PC-3 (cell line): ENCODE measurements around the gene PTPRD. TPM values are rescaled to one million over a fixed set of nuclear protein-coding genes. Genes with fewer than 3 reads are reported as not detected.

ENCODE experiments used
- ATAC-seq: fragments of 200-7000 bp; cut with Tn5 transposase; 2 replicates; pipeline ENCODE4 v1.9.1; 2020; ENCODE audit warnings: mild to moderate bottlenecking, moderate library complexity
- BruUV-seq: library from RNA; stranded (reverse); fragments of 400-500 nt; replicated peaks from 2 replicates; lab custom pipeline; 2021; lab: Mats Ljungman, UMichigan
- CTCF ChIA-PET: fragments of 300-600 bp; sonication (Branson Sonifier 250); formaldehyde crosslinking; loops from one replicate; lab custom pipeline; 2022; ENCODE audit warnings: antibody characterized with exemption; lab: Charles Lee
- POLR2A ChIA-PET: fragments of 300-600 bp; sonication (Branson Sonifier 250); formaldehyde crosslinking; loops from one replicate; lab custom pipeline; 2022; ENCODE audit warnings: antibody characterized with exemption; ENCODE audit not compliant: unreplicated experiment; lab: Charles Lee
- DNase-seq: peaks from one replicate; pipeline ENCODE4 v3.0.0-alpha.2; 2015
- H2AFZ ChIP-seq: fragments of 300-600 bp; sonication (generic); 2 replicates; pipeline ENCODE4 v1.6.0; 2016; ENCODE audit warnings: antibody characterized with exemption, low read length
- H3F3A ChIP-seq: fragments of 300-600 bp; sonication (generic); one replicate; pipeline ENCODE4 v1.6.0; 2017; ENCODE audit warnings: antibody characterized with exemption, low read length, control low read depth, mild to moderate bottlenecking; ENCODE audit not compliant: unreplicated experiment
- H3K27ac ChIP-seq: fragments of 300-600 bp; sonication (generic); 2 replicates; pipeline ENCODE4 v1.5.1; 2016; ENCODE audit warnings: mild to moderate bottlenecking, low read length
- H3K27me3 ChIP-seq: fragments of 300-600 bp; sonication (generic); 2 replicates; pipeline ENCODE4 v1.6.1; 2016; ENCODE audit warnings: low read length, mixed read lengths
- H3K36me3 ChIP-seq: fragments of 300-600 bp; sonication (generic); 2 replicates; pipeline ENCODE4 v1.6.1; 2016; ENCODE audit warnings: low read depth, mixed run types, low read length, mixed read lengths
- H3K4me1 ChIP-seq: fragments of 300-600 bp; sonication (generic); 2 replicates; pipeline ENCODE4 v1.5.1; 2016; ENCODE audit warnings: low read length; ENCODE audit not compliant: insufficient read depth
- H3K4me2 ChIP-seq: fragments of 300-600 bp; sonication (generic); 2 replicates; pipeline ENCODE4 v1.6.0; 2016; ENCODE audit warnings: low read length
- H3K4me3 ChIP-seq: fragments of 300-600 bp; sonication (generic); 2 replicates; pipeline ENCODE4 v1.5.1; 2016; ENCODE audit warnings: mild to moderate bottlenecking, low read length, mixed read lengths
- H3K79me2 ChIP-seq: fragments of 300-600 bp; sonication (generic); 2 replicates; pipeline ENCODE4 v1.6.1; 2017; ENCODE audit warnings: low read length, mixed read lengths
- H3K9ac ChIP-seq: fragments of 300-600 bp; sonication (generic); 2 replicates; pipeline ENCODE4 v1.6.0; 2016; ENCODE audit warnings: mild to moderate bottlenecking, low read length
- H3K9me2 ChIP-seq: fragments of 300-600 bp; sonication (generic); replicated peaks from 2 replicates; pipeline ENCODE4 v1.6.1; 2016; ENCODE audit warnings: mixed run types, low read length, mixed read lengths
- H3K9me3 ChIP-seq: fragments of 300-600 bp; sonication (generic); 2 replicates; pipeline ENCODE4 v1.6.1; 2016; ENCODE audit warnings: low read length, mixed read lengths
- H4K20me1 ChIP-seq: fragments of 300-600 bp; sonication (generic); 2 replicates; pipeline ENCODE4 v1.6.1; 2016; ENCODE audit warnings: low read length, mixed read lengths
- CTCF ChIP-seq: fragments of 300-600 bp; sonication (generic); conservative IDR thresholded peaks from 2 replicates; pipeline ENCODE4 v1.5.1; 2017; ENCODE audit warnings: antibody characterized with exemption, low read depth, mild to moderate bottlenecking, low read length
- EZH2 ChIP-seq: fragments of 300-600 bp; sonication (generic); IDR thresholded peaks from one replicate; pipeline ENCODE4 v1.6.1; 2017; ENCODE audit warnings: antibody characterized with exemption, mild to moderate bottlenecking, low read length; ENCODE audit not compliant: unreplicated experiment
- EZH2phosphoT487 ChIP-seq: fragments of 300-600 bp; sonication (generic); IDR thresholded peaks from 2 replicates; pipeline ENCODE4 v1.6.1; 2018; ENCODE audit warnings: mild to moderate bottlenecking, antibody characterized with exemption, low read length, borderline replicate concordance
- intact Hi-C: fragments of 100-400 bp; cut with micrococcal nuclease; formaldehyde crosslinking; loops from 2 replicates; pipeline ENCODE4 v1.9.0; 2023
- total RNA-seq: library from RNA; depleted of rRNA; stranded (reverse); fragments of >200 nt; gene quantifications from 2 replicates; pipeline ENCODE4 v1.2.3, GENCODE V29; 2014

PTPRD gene
- total RNA-seq, 1 experiment from 2014 or later, result not detected

GRCh38 chr9:8432224-8432623, 2180.6 kb downstream of the PTPRD start:
- no peak overlapping the region for H2AFZ ChIP-seq
- H3F3A ChIP-seq, result no peaks in the 10 kb centered on the region
- no peak overlapping the region for H3K4me3 ChIP-seq
- no peak overlapping the region for H3K9ac ChIP-seq
- no TSS peak for BruUV-seq
- TF ChIP-seq EZH2phosphoT487, result no peak
- TF ChIP-seq CTCF, result no peak
- TF ChIP-seq EZH2, result no peak
- no peaks in the 10 kb centered on the region for H3K36me3 ChIP-seq
- no peaks in the 10 kb centered on the region for H4K20me1 ChIP-seq
- H3K27me3 ChIP-seq, result no peaks in the 10 kb centered on the region
- no peaks in the 10 kb centered on the region for H3K4me1 ChIP-seq
- ATAC-seq (no peak), DNase-seq (no peak)
- H3K79me2 ChIP-seq, result no peaks in the 10 kb centered on the region
- intact Hi-C loops, result no loop called here
- H3K9me2 ChIP-seq, result no peaks in the 10 kb centered on the region
- CTCF ChIA-PET, result no interaction called here
- 0 out of 2 replicates have a peak, but pooled peaks cover 4% of the 10 kb centered on the region for H3K9me3 ChIP-seq
- no peak overlapping the region for H3K4me2 ChIP-seq
- POLR2A ChIA-PET, result no interaction called here
- no peak overlapping the region for H3K27ac ChIP-seq

GRCh38 chr9:8431505-8431904, 2181.3 kb downstream of the PTPRD start:
- CTCF ChIA-PET, result no interaction called here

More at GRCh38 chr9:8431505-8431904, 2181.3 kb downstream of the PTPRD start:
- no peak overlapping the region for H3K4me3 ChIP-seq
- no peaks in the 10 kb centered on the region for H4K20me1 ChIP-seq
- no peak overlapping the region for H3K27ac ChIP-seq
- no peaks in the 10 kb centered on the region for H3K9me2 ChIP-seq
- TF ChIP-seq CTCF (no peak), EZH2 (no peak), EZH2phosphoT487 (no peak)
- BruUV-seq, result no TSS peak
- no peak overlapping the region for H3K9ac ChIP-seq
- POLR2A ChIA-PET, result no interaction called here
- 0 out of 2 replicates have a peak, but pooled peaks cover 4% of the 10 kb centered on the region for H3K9me3 ChIP-seq
- no peak overlapping the region for H2AFZ ChIP-seq
- H3K4me2 ChIP-seq, result no peak overlapping the region
- H3F3A ChIP-seq, result no peaks in the 10 kb centered on the region
- H3K36me3 ChIP-seq, result no peaks in the 10 kb centered on the region
- no peaks in the 10 kb centered on the region for H3K4me1 ChIP-seq
- ATAC-seq (no peak), DNase-seq (no peak)
- H3K27me3 ChIP-seq, result no peaks in the 10 kb centered on the region
- intact Hi-C loops, result no loop called here
- H3K79me2 ChIP-seq, result no peaks in the 10 kb centered on the region
